Activated CD8-positive, alpha-beta T cell treated with anti-CD3 and anti-CD28 coated beads for 36 hours (primary cell): ENCODE measurements around the gene BAK1. TPM values are rescaled to one million over a fixed set of nuclear protein-coding genes. Genes with fewer than 3 reads are reported as not detected.

ENCODE experiments used
- ATAC-seq: fragments of 200-7000 bp; cut with Tn5 transposase; one replicate; pipeline ENCODE4 v1.10.0; 2021; ENCODE audit warnings: mild to moderate bottlenecking, moderate library complexity
- CTCF ChIA-PET: fragments of 350-600 bp; sonication (Branson Sonifier 250); formaldehyde crosslinking; loops from one replicate; lab custom pipeline; 2021; ENCODE audit warnings: antibody characterized with exemption; lab: Charles Lee
- POLR2A ChIA-PET: fragments of 350-600 bp; sonication (Branson Sonifier 250); formaldehyde crosslinking; loops from one replicate; lab custom pipeline; 2021; ENCODE audit warnings: antibody characterized with exemption; lab: Charles Lee
- DNase-seq: peaks from one replicate; pipeline ENCODE4 v3.0.0-alpha.2; 2020
- H3K27ac Mint-ChIP-seq: one replicate; pipeline ENCODE4 v1.8.0; 2021; ENCODE audit warnings: mild to moderate bottlenecking, mixed read lengths
- H3K27me3 Mint-ChIP-seq: one replicate; pipeline ENCODE4 v1.8.0; 2021; ENCODE audit warnings: mixed read lengths
- H3K36me3 Mint-ChIP-seq: one replicate; pipeline ENCODE4 v1.8.0; 2021; ENCODE audit warnings: low read depth, mixed read lengths
- H3K4me1 Mint-ChIP-seq: one replicate; pipeline ENCODE4 v1.8.0; 2021; ENCODE audit warnings: low read depth, mixed read lengths
- H3K4me3 Mint-ChIP-seq: one replicate; pipeline ENCODE4 v1.8.0; 2021; ENCODE audit warnings: mild to moderate bottlenecking, moderate library complexity, mixed read lengths
- H3K9me3 Mint-ChIP-seq: one replicate; pipeline ENCODE4 v1.8.0; 2021; ENCODE audit warnings: mixed read lengths
- intact Hi-C: fragments of 100-400 bp; cut with micrococcal nuclease; formaldehyde crosslinking; loops from one replicate; pipeline ENCODE4 v1.10.0; 2022
- total RNA-seq, 2 experiments: library from RNA; stranded (reverse); gene quantifications; one replicate each; pipeline ENCODE4 v1.2.3, GENCODE V29; 2021
- TF ChIP-seq, protein P1 (sequence below): fragments of 200-600 bp; IDR thresholded peaks from one replicate; pipeline ENCODE4 v1.8.0; 2022; ENCODE audit warnings: antibody characterized with exemption, mild to moderate bottlenecking

Gene BAK1
- total RNA-seq, 2 experiments from 2014 or later, result 33.8 to 34.3 TPM

DNA sequence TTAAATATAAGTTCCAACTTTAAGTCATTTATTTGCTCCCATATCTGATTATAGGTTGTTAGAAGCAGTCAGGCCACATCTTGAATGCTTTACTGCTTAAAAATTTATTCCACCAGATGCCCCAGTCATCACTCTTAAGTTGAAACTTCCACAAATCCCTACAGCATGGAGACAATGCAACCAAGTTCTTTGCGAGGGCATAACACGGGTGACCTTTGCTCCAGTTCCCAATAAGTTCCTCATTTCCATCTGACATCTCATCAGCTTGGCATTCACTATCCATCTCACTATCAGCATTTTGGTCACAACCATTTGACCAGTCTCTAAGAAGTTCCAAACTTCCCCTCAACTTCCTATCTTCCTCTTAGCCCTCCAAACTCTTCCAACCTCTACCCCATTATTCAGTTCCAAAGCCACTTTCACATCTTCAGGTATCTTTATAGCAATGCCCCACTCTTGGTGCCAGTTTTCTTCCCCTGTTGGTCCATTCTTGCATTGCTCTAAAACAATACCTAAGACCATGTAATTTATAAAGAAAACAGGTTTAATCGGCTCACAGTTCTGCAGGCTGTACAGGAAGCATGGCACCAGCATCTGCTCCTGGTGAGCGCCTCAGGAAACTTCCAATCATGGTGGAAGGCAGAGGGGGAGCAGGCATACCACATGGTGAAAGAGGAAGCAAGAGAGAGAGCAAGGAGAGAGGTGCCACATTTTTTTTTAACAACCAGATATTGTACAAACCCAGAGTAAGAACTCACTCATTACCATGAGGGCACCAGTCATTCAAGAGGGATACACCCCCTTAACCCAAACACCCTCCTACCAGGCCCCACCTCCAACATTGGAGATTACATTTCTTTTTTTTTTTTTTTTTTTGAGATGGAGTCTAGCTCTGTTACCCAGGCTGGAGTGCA, 25.1 kb upstream of the BAK1 start:
- no peaks in the 10 kb centered on the region for H3K27me3 Mint-ChIP-seq
- no peaks in the 10 kb centered on the region for H3K4me1 Mint-ChIP-seq
- ChIA-PET POLR2A (interaction anchor here (0.6 kb wide), 1 partner anchor 366 kb away, joined by 3 read pairs; no protein-coding TSS in a partner anchor), CTCF (interaction anchor here (1.3 kb wide), 1 partner anchor 15 kb away, joined by 3 read pairs; no protein-coding TSS in a partner anchor)
- no peak for DNase-seq
- H3K4me3 Mint-ChIP-seq, result no peak overlapping the region
- no peak overlapping the region for H3K27ac Mint-ChIP-seq
- peaks cover 5% of the 10 kb centered on the region for H3K36me3 Mint-ChIP-seq
- peaks cover 7% of the 10 kb centered on the region for H3K9me3 Mint-ChIP-seq
- TF ChIP-seq, protein P1, sequence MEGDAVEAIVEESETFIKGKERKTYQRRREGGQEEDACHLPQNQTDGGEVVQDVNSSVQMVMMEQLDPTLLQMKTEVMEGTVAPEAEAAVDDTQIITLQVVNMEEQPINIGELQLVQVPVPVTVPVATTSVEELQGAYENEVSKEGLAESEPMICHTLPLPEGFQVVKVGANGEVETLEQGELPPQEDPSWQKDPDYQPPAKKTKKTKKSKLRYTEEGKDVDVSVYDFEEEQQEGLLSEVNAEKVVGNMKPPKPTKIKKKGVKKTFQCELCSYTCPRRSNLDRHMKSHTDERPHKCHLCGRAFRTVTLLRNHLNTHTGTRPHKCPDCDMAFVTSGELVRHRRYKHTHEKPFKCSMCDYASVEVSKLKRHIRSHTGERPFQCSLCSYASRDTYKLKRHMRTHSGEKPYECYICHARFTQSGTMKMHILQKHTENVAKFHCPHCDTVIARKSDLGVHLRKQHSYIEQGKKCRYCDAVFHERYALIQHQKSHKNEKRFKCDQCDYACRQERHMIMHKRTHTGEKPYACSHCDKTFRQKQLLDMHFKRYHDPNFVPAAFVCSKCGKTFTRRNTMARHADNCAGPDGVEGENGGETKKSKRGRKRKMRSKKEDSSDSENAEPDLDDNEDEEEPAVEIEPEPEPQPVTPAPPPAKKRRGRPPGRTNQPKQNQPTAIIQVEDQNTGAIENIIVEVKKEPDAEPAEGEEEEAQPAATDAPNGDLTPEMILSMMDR, result no peak
- intact Hi-C loops, result no loop called here
- ATAC-seq, result no peak

DNA sequence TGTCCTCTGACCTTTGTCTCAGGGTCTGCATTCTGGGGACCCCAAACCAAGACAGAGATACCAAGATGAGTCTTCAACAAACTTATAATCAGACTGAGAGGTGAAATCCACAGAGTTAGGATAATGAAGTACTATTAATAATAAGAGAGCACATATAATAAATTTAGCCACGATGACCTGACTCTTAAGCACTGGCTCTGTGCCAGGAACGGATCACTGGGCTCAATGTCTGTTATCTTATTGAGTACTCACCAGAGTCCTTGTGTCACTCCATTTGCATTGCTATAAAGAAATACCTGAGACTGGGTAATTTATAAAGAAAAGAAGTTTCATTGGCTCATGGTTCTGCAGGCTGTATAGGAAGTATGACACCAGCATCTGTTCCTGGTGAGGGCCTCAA, 22.1 kb upstream of the BAK1 start:
- ATAC-seq (no peak), DNase-seq (no peak)
- H3K4me1 Mint-ChIP-seq, result peaks cover 3% of the 10 kb centered on the region
- no peak overlapping the region for H3K4me3 Mint-ChIP-seq
- intact Hi-C loops, result no loop called here
- peaks cover 5% of the 10 kb centered on the region for H3K36me3 Mint-ChIP-seq
- ChIA-PET POLR2A (no interaction called here), CTCF (interaction anchor here (1.2 to 1.6 kb wide), 2 partner anchors 12 to 16 kb away, joined by 3 to 4 read pairs; no protein-coding TSS in a partner anchor)
- no peaks in the 10 kb centered on the region for H3K27me3 Mint-ChIP-seq
- no peak overlapping the region for H3K27ac Mint-ChIP-seq
- H3K9me3 Mint-ChIP-seq, result peaks cover 7% of the 10 kb centered on the region
- TF ChIP-seq, protein P1, result no peak

DNA sequence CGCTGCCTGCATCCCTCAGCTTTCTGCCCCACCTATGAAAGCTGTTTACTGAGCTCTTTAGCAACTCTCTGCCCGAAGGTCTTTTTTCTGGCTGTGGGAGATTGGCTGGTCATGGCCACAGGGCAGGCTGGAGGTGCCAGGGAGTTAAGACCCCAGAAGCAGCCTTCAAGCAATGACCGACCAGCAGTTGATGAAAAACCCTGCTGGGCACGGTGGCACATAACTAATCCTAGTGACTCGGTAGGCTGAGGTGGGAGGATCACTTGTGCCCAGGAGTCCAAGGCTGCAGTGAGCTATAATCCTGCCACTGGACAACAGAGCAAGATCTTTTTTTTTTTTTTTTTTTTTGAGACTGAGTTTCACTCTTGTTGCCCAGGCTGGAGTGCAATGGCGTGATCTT, 20.7 kb upstream of the BAK1 start:
- intact Hi-C loops, result no loop called here
- TF ChIP-seq, protein P1, result no peak
- no peak overlapping the region for H3K27ac Mint-ChIP-seq
- H3K27me3 Mint-ChIP-seq, result no peaks in the 10 kb centered on the region
- no peak for DNase-seq
- ChIA-PET CTCF (interaction anchor here (1.3 to 4.2 kb wide), 2 partner anchors 7 to 99 kb away, joined by 3 to 17 read pairs; no protein-coding TSS in a partner anchor), POLR2A (no interaction called here)
- H3K9me3 Mint-ChIP-seq, result peaks cover 7% of the 10 kb centered on the region
- peaks cover 5% of the 10 kb centered on the region for H3K36me3 Mint-ChIP-seq
- H3K4me3 Mint-ChIP-seq, result no peak overlapping the region
- ATAC-seq, result no peak
- peaks cover 12% of the 10 kb centered on the region for H3K4me1 Mint-ChIP-seq

DNA sequence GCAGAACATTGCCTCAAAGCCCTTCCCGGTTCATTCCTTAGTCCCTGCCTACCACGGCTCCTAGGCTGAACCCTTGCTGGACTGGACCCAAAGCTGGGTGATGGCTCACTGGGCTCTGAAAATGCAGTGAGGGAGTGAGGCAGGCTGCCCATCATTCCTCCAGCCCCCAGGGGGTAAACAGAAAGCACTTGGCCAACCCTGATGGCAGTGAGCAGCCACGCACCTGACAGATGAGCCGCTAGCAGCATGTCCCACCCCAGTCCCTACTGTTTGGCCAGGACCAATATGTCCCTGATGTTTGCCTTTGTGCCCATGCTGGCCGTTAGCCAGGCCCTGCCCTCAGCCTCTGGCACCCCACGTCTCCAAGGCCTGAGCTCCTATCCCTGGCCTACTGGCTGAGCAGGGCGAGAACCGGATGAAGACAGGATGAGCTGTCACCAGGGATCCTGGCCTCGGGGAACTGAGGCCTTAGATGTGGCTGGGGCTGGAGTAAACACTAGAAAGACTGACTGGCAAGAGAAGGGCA, 19.4 kb upstream of the BAK1 start:
- Mint-ChIP-seq H3K27ac (no peak overlapping the region), H3K4me1 (peaks cover 12% of the 10 kb centered on the region), H3K36me3 (no peaks in the 10 kb centered on the region), H3K27me3 (no peaks in the 10 kb centered on the region), H3K4me3 (no peak overlapping the region), H3K9me3 (no peaks in the 10 kb centered on the region)
- POLR2A ChIA-PET, result interaction anchor here (0.6 to 1.7 kb wide), 2 partner anchors 22 to 66 kb away, joined by 3 to 8 read pairs; partner anchors contain the start of gene ITPR3
- TF ChIP-seq, protein P1, result no peak
- no peak for ATAC-seq
- DNase-seq, result no peak
- intact Hi-C loops, result no loop called here
- CTCF ChIA-PET, result interaction anchor here (4.2 kb wide), 1 partner anchor 9 kb away, joined by 17 read pairs; no protein-coding TSS in a partner anchor
